Mononuclear cell (primary cell): ENCODE results near the gene SLCO4A1. TPM values are rescaled to one million over a fixed set of nuclear protein-coding genes. Genes with fewer than 3 reads are reported as not detected.

Experiments
- H3K27me3 ChIP-seq: 2 replicates; pipeline ENCODE4 v1.6.0; 2011; ENCODE audit warnings: low read length, control low read depth; ENCODE audit not compliant: insufficient read depth
- H3K4me1 ChIP-seq: 2 replicates; pipeline ENCODE4 v1.5.1; 2011; ENCODE audit warnings: mild to moderate bottlenecking, low read length, control low read depth; ENCODE audit not compliant: insufficient read depth
- H3K4me3 ChIP-seq: 2 replicates; pipeline ENCODE4 v1.5.1; 2011; ENCODE audit warnings: mild to moderate bottlenecking, low read length, moderate library complexity
- H3K9me3 ChIP-seq: 2 replicates; pipeline ENCODE4 v1.5.1; 2011; ENCODE audit warnings: low read depth, mild to moderate bottlenecking, control low read depth, low read length
- total RNA-seq: library from RNA; depleted of rRNA; stranded (reverse); fragments of >200 nt; gene quantifications from one replicate; pipeline ENCODE4 v1.2.3, GENCODE V29; 2012

SLCO4A1 gene
- total RNA-seq, 1 donor: 0.73 TPM

DNA sequence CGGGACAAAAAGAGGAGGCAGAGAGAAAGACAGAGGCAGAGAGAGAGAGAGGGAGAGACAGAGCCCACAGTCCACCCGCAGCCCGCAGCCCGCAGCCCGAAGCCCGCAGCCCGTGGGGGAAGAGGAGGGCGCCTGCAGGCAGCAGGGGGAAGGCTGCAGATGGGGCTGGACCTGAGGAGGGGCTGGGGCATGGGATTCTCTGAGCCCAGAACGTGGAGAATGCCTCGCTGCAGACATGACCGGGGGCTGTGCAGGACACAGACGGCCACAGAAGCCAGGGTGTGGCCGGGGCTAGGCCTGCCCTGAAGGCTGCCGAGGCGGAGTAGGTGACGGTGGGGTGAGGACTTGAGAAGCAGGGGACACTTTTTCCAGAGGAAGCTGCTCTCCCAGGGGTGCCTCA lies 6.5 kb upstream of the SLCO4A1 start:
- Histone ChIP-seq H3K27me3 (peaks cover 1% of the 10 kb centered on the region), H3K4me1 (peaks cover under 1% of the 10 kb centered on the region), H3K4me3 (no peak overlapping the region), H3K9me3 (no peaks in the 10 kb centered on the region)

- Histone ChIP-seq H3K9me3 (no peaks in the 10 kb centered on the region), H3K27me3 (peaks cover 7% of the 10 kb centered on the region), H3K4me1 (peaks cover 7% of the 10 kb centered on the region), H3K4me3 (no peak overlapping the region)
Observed at GRCh38 chr20:62636446-62636845, 5.9 kb upstream of the SLCO4A1 start.

GRCh38 chr20:62637110-62637509 lies 5.2 kb upstream of the SLCO4A1 start:
- H3K4me3 ChIP-seq: no peak overlapping the region
- H3K9me3 ChIP-seq: no peaks in the 10 kb centered on the region
- peaks cover 11% of the 10 kb centered on the region for H3K27me3 ChIP-seq
- H3K4me1 ChIP-seq: peaks cover 13% of the 10 kb centered on the region

DNA sequence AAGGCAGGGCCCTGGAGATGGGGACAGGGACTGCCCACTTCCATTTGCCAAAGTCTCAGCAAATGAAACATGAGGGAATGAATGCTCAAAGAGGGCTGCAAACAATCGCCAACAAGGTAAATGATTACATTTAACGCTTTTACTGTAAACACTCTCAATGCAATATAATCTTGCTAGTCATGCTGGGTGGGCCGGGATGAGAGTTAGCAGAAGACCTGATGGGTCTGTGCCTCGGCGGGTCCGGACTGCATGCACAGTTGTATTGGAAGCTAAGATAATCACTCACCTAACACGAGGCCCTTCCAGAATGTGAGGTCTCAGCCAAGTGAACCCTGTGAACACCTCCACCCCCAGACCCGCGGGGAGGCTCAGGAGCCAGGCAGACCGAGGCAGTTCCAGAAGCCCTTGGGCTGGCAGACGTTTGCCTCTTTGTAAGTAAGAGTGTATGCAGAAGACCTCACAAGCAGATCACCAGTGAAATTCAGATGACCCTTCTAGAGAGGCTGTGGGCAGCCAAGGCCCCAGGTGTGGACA lies 4.7 kb upstream of the SLCO4A1 start:
- peaks cover 15% of the 10 kb centered on the region for H3K4me1 ChIP-seq
- H3K9me3 ChIP-seq: no peaks in the 10 kb centered on the region
- peaks cover 11% of the 10 kb centered on the region for H3K27me3 ChIP-seq
- H3K4me3 ChIP-seq: no peak overlapping the region

- H3K9me3 ChIP-seq: no peaks in the 10 kb centered on the region
- no peak overlapping the region for H3K4me3 ChIP-seq
- peaks cover 11% of the 10 kb centered on the region for H3K27me3 ChIP-seq
- H3K4me1 ChIP-seq: peaks cover 20% of the 10 kb centered on the region
Observed at GRCh38 chr20:62638055-62638570, 4.2 kb upstream of the SLCO4A1 start.

- Histone ChIP-seq H3K27me3 (peaks cover 15% of the 10 kb centered on the region), H3K4me1 (peaks cover 28% of the 10 kb centered on the region), H3K9me3 (no peaks in the 10 kb centered on the region), H3K4me3 (no peak overlapping the region)
Observed at GRCh38 chr20:62638679-62639406, 3.5 kb upstream of the SLCO4A1 start.

- Histone ChIP-seq H3K4me3 (no peak overlapping the region), H3K4me1 (peaks cover 37% of the 10 kb centered on the region), H3K9me3 (no peaks in the 10 kb centered on the region), H3K27me3 (peaks cover 15% of the 10 kb centered on the region)
Observed at GRCh38 chr20:62639765-62640164, 2.5 kb upstream of the SLCO4A1 start.

DNA sequence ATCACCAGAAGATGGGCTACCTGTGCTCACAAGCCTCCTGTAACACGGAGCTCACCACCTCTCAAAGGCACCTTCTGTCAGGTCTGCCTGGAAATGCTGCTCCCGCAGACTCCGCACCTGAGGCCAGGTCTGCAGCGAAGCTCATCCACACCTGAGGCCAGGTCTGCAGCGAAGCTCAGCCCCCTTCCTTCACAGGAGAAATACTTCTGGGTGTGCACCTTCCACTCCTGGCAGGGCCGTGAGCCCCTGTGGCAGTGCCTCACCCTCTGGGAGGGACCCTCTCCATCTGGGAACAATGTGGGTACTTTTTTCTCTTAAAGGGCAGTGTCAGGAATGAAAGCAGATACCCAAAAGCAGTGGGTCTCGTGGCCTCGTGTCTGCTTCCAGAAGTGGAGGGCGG lies 1.4 kb upstream of the SLCO4A1 start:
- Histone ChIP-seq H3K4me1 (peaks cover 47% of the 10 kb centered on the region), H3K27me3 (peaks cover 15% of the 10 kb centered on the region), H3K4me3 (no peak overlapping the region), H3K9me3 (no peaks in the 10 kb centered on the region)

DNA sequence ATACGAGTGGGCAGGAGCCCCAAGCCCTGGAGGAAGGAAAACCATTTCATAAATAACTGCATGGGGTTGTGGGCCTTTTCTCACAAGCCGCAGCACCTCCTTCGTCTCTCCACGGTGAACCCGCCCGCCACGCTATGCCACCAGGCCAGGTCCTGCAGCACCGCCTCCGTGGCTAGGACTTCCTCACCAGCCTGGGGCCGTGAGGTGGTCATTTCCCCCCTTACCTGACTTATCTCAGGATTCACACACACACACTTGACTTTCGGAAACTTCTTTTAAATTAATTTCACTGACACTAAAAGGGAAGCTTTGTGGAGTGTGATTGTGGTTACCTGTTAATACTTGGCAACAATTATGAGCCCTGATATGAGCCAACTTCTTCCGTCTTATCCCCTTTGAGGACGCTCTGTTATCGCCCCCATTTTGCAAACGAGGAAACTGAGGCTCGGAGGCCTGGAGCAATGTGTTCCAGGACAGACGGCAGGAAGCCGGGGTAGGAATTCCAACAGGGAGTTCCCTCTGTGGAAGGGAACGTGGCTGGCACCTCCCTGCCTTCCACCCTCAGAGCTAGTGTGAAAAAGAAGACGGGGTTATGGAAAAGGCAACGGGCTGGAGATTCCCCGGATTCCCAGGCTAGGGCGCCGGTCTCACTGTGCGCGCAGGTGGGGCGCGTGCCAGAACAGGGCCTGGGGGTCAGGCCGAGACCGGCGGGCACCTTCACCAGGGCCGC lies 817 bp upstream of the SLCO4A1 start:
- Histone ChIP-seq H3K9me3 (no peaks in the 10 kb centered on the region), H3K4me1 (peaks cover 47% of the 10 kb centered on the region), H3K4me3 (peak overlapping the region; percentile 33), H3K27me3 (peaks cover 15% of the 10 kb centered on the region)

DNA sequence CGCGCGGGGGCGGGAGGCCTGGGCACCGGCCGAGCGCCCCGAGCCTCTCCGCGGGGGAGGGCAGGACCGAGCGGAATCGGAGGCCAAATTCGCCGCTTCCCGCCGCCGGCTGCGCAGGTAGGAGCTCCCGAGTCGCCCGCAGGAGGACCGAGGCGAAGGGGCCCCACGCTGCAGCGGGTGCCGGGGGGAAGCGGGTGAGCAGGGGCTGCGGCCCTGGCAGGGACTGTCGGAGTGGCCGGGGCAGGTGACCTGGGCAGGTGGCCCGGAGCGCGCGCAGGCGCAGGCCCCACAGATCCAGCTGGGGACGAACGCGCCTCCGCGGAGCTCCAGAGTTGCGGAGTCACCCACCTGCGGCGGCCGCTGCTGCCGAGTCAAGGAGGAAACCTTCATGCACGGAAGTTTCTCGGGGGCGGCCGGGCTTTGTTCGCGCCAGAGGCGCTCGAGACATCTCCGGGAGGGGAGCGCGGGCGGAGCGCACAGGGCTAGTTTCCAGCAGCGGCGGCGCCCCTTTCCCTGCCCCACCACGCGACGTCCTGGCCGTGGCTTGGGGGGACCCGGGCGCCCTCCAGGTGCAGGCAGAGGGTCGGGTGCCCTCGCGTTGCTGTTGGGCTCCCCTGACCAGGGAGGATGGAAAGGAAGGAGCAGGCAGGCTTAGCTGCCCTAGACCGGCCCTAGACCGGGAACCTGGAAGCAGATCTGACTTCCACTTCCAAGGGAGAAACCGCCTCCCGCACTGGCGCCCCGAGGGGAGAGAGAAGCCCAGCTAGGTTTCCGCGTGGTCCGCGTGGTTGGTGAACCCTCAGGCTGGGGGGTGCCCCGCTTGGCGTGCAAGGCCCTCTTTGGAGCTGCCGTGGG lies 590 bp downstream of the SLCO4A1 start:
- peaks cover 47% of the 10 kb centered on the region for H3K4me1 ChIP-seq
- H3K4me3 ChIP-seq: peak overlapping the region; percentile 28
- H3K9me3 ChIP-seq: no peaks in the 10 kb centered on the region
- peaks cover 15% of the 10 kb centered on the region for H3K27me3 ChIP-seq

DNA sequence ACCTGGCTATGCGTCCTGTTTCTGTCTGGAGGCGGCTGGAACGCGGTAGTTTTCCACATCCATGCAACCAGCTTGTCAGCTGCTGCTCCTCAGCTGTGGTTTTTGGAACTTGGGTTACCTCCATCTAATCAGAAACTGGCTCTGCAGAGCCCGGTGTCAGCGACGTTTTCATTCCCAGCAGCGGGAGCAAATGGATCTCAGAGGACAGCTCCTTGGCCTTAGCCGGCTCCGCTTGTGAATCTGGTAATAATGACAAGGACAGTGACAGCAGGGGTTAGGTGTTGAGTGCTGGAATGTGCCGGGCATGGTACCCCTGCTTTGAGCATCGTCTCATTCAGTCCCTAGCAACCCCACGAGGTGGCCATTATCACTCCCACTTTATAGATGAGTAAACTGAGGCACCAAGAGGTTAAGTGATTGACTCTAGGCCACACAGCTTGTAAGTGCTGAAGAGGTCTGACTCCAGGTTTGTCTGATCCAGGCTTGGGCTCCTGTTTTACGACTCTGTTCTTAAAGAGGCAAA lies 1.3 kb downstream of the SLCO4A1 start:
- H3K27me3 ChIP-seq: peaks cover 15% of the 10 kb centered on the region
- no peak overlapping the region for H3K4me3 ChIP-seq
- H3K4me1 ChIP-seq: peaks cover 47% of the 10 kb centered on the region
- no peaks in the 10 kb centered on the region for H3K9me3 ChIP-seq

- Histone ChIP-seq H3K27me3 (peaks cover 15% of the 10 kb centered on the region), H3K4me1 (peaks cover 47% of the 10 kb centered on the region), H3K4me3 (no peak overlapping the region), H3K9me3 (no peaks in the 10 kb centered on the region)
Observed at GRCh38 chr20:62644044-62644795, 1.9 kb downstream of the SLCO4A1 start.

GRCh38 chr20:62644802-62645496 lies 2.6 kb downstream of the SLCO4A1 start:
- peaks cover 15% of the 10 kb centered on the region for H3K27me3 ChIP-seq
- no peaks in the 10 kb centered on the region for H3K9me3 ChIP-seq
- peaks cover 51% of the 10 kb centered on the region for H3K4me1 ChIP-seq
- H3K4me3 ChIP-seq: no peak overlapping the region
